ENCODE data around the gene MEF2C.
"Not testable (repeated sequence)": the region's sequence is repeated elsewhere in the genome, so short reads cannot be mapped to it uniquely, and the experiment has no call there.

The MEF2C gene

GRCh38 chr5:88883059-88883835, at the start of gene MEF2C:
Gene MEF2C, minus strand, starts transcription at chr5:88883184. Its CDS starts 59,396 bp downstream, at chr5:88823788.
- H3K4me1 ChIP-seq (ENCODE audit: insufficient read depth, low read length): no peaks in the 10 kb centered on the region
- no peaks in the 10 kb centered on the region for H3K9me3 ChIP-seq (ENCODE audit: control insufficient read depth, insufficient read depth, low read length)
- no peaks in the 10 kb centered on the region for H3K36me3 ChIP-seq (ENCODE audit: insufficient read depth, low read length)
- H3K9ac ChIP-seq (ENCODE audit: low read depth, low read length): peak within 1 kb of the TSS; percentile 63

GRCh38 chr5:88932541-88932940, 49.6 kb upstream of the MEF2C start:
- no peaks in the 10 kb centered on the region for H3K36me3 ChIP-seq (ENCODE audit: insufficient read depth, low read length)
- H3K9me3 ChIP-seq (ENCODE audit: control insufficient read depth, insufficient read depth, low read length): no peaks in the 10 kb centered on the region
- no peaks in the 10 kb centered on the region for H3K4me1 ChIP-seq (ENCODE audit: insufficient read depth, low read length)
- no peak overlapping the region for H3K9ac ChIP-seq (ENCODE audit: low read depth, low read length)

GRCh38 chr5:88930335-88930734, 47.4 kb upstream of the MEF2C start:
- Histone ChIP-seq H3K36me3 (ENCODE audit: insufficient read depth, low read length) (no peaks in the 10 kb centered on the region), H3K4me1 (ENCODE audit: insufficient read depth, low read length) (no peaks in the 10 kb centered on the region), H3K9ac (ENCODE audit: low read depth, low read length) (no peak overlapping the region), H3K9me3 (ENCODE audit: control insufficient read depth, insufficient read depth, low read length) (no peaks in the 10 kb centered on the region)

GRCh38 chr5:88929385-88929784, 46.4 kb upstream of the MEF2C start:
- Histone ChIP-seq H3K36me3 (ENCODE audit: insufficient read depth, low read length) (no peaks in the 10 kb centered on the region), H3K4me1 (ENCODE audit: insufficient read depth, low read length) (no peaks in the 10 kb centered on the region), H3K9me3 (ENCODE audit: control insufficient read depth, insufficient read depth, low read length) (no peaks in the 10 kb centered on the region), H3K9ac (ENCODE audit: low read depth, low read length) (no peak overlapping the region)

GRCh38 chr5:88926774-88927173, 43.8 kb upstream of the MEF2C start:
- no peaks in the 10 kb centered on the region for H3K9me3 ChIP-seq (ENCODE audit: control insufficient read depth, insufficient read depth, low read length)
- H3K4me1 ChIP-seq (ENCODE audit: insufficient read depth, low read length): no peaks in the 10 kb centered on the region
- H3K36me3 ChIP-seq (ENCODE audit: insufficient read depth, low read length): no peaks in the 10 kb centered on the region
- H3K9ac ChIP-seq (ENCODE audit: low read depth, low read length): no peak overlapping the region

GRCh38 chr5:88925692-88926490, 42.9 kb upstream of the MEF2C start:
- Histone ChIP-seq H3K36me3 (ENCODE audit: insufficient read depth, low read length) (no peaks in the 10 kb centered on the region), H3K4me1 (ENCODE audit: insufficient read depth, low read length) (no peaks in the 10 kb centered on the region), H3K9me3 (ENCODE audit: control insufficient read depth, insufficient read depth, low read length) (no peaks in the 10 kb centered on the region), H3K9ac (ENCODE audit: low read depth, low read length) (no peak overlapping the region)

- H3K9me3 ChIP-seq (ENCODE audit: control insufficient read depth, insufficient read depth, low read length): no peaks in the 10 kb centered on the region
- H3K4me1 ChIP-seq (ENCODE audit: insufficient read depth, low read length): no peaks in the 10 kb centered on the region
- no peaks in the 10 kb centered on the region for H3K36me3 ChIP-seq (ENCODE audit: insufficient read depth, low read length)
- H3K9ac ChIP-seq (ENCODE audit: low read depth, low read length): no peak overlapping the region
Measured at GRCh38 chr5:88924330-88924657, 41.3 kb upstream of the MEF2C start.

- no peaks in the 10 kb centered on the region for H3K36me3 ChIP-seq (ENCODE audit: insufficient read depth, low read length)
- H3K9ac ChIP-seq (ENCODE audit: low read depth, low read length): no peak overlapping the region
- H3K9me3 ChIP-seq (ENCODE audit: control insufficient read depth, insufficient read depth, low read length): no peaks in the 10 kb centered on the region
- H3K4me1 ChIP-seq (ENCODE audit: insufficient read depth, low read length): no peaks in the 10 kb centered on the region
Measured at GRCh38 chr5:88923623-88924329, 40.8 kb upstream of the MEF2C start.

GRCh38 chr5:88912743-88913142, 29.8 kb upstream of the MEF2C start:
- H3K4me1 ChIP-seq (ENCODE audit: insufficient read depth, low read length); H3K9me3 ChIP-seq (ENCODE audit: control insufficient read depth, insufficient read depth, low read length); H3K36me3 ChIP-seq (ENCODE audit: insufficient read depth, low read length); H3K9ac ChIP-seq (ENCODE audit: low read depth, low read length): not testable (repeated sequence)

- not testable (repeated sequence) for H3K9ac ChIP-seq (ENCODE audit: low read depth, low read length); H3K9me3 ChIP-seq (ENCODE audit: control insufficient read depth, insufficient read depth, low read length); H3K36me3 ChIP-seq (ENCODE audit: insufficient read depth, low read length); H3K4me1 ChIP-seq (ENCODE audit: insufficient read depth, low read length)
Measured at GRCh38 chr5:88911059-88911572, 28.1 kb upstream of the MEF2C start.

- H3K9ac ChIP-seq (ENCODE audit: low read depth, low read length); H3K9me3 ChIP-seq (ENCODE audit: control insufficient read depth, insufficient read depth, low read length); H3K36me3 ChIP-seq (ENCODE audit: insufficient read depth, low read length); H3K4me1 ChIP-seq (ENCODE audit: insufficient read depth, low read length): not testable (repeated sequence)
Measured at GRCh38 chr5:88904478-88904877, 21.5 kb upstream of the MEF2C start.

- not testable (repeated sequence) for H3K9ac ChIP-seq (ENCODE audit: low read depth, low read length); H3K36me3 ChIP-seq (ENCODE audit: insufficient read depth, low read length); H3K9me3 ChIP-seq (ENCODE audit: control insufficient read depth, insufficient read depth, low read length); H3K4me1 ChIP-seq (ENCODE audit: insufficient read depth, low read length)
Measured at GRCh38 chr5:88903966-88904365, 21.0 kb upstream of the MEF2C start.

GRCh38 chr5:88901077-88901476, 18.1 kb upstream of the MEF2C start:
- peaks cover 14% of the 10 kb centered on the region; the same call in 1 of the 2 replicates for H3K4me1 ChIP-seq (ENCODE audit: insufficient read depth, low read length)
- not testable (repeated sequence) for H3K9ac ChIP-seq (ENCODE audit: low read depth, low read length); H3K9me3 ChIP-seq (ENCODE audit: control insufficient read depth, insufficient read depth, low read length); H3K36me3 ChIP-seq (ENCODE audit: insufficient read depth, low read length)

GRCh38 chr5:88899096-88899737, 16.2 kb upstream of the MEF2C start:
- no peaks in the 10 kb centered on the region for H3K36me3 ChIP-seq (ENCODE audit: insufficient read depth, low read length)
- no peaks in the 10 kb centered on the region for H3K9me3 ChIP-seq (ENCODE audit: control insufficient read depth, insufficient read depth, low read length)
- H3K9ac ChIP-seq (ENCODE audit: low read depth, low read length): no peak overlapping the region
- peaks cover 14% of the 10 kb centered on the region; the same call in 1 of the 2 replicates for H3K4me1 ChIP-seq (ENCODE audit: insufficient read depth, low read length)
